Mammary epithelial cell (primary cell): ENCODE data around the gene BORCS5.

ENCODE experiments used
- CTCF ChIP-seq, 2 donors: IDR thresholded peaks in 1 of 2; conservative IDR thresholded peaks in 1 of 2; 2 replicates each; pipeline ENCODE4 v1.5.1; 2011 to 2012; ENCODE audit warnings: inconsistent platforms in 2 of 2, low read length in 2 of 2, mild to moderate bottlenecking in 2 of 2, control low read depth in 1 of 2, low read depth in 1 of 2; ENCODE audit not compliant: insufficient read depth in 1 of 2; ENCODE audit errors: extremely low read depth in 1 of 2
- EZH2 ChIP-seq: IDR thresholded peaks from 2 replicates; pipeline ENCODE4 v1.6.1; 2012; ENCODE audit warnings: low read length, inconsistent platforms, borderline replicate concordance

GRCh38 chr12:12356896-12357718 lies at the start of gene BORCS5:
- peak in 1 of 2 donors; percentile 35 for TF ChIP-seq CTCF (conservative IDR thresholded peaks at IDR 0.05 in 1 of 2, IDR thresholded peaks at IDR 0.05 in 1 of 2; ENCODE audit: extremely low read depth in 1 of 2, insufficient read depth in 1 of 2, low read depth in 1 of 2, low read length in 2 of 2)
- no peak for TF ChIP-seq EZH2
